Naive thymus-derived CD4-positive, alpha-beta T cell (primary cell): ENCODE results near the gene GALNT2. TPM values are rescaled to one million over a fixed set of nuclear protein-coding genes. Genes with fewer than 3 reads are reported as not detected.

ENCODE experiments used
- ATAC-seq: fragments of 150-1000 bp; cut with Tn5 transposase; 2 replicates; pipeline ENCODE4 v1.10.0; 2021; ENCODE audit warnings: mild to moderate bottlenecking, moderate library complexity
- CTCF ChIA-PET: fragments of 350-600 bp; sonication (Branson Sonifier 250); formaldehyde crosslinking; loops from one replicate; lab custom pipeline; 2021; ENCODE audit warnings: antibody characterized with exemption; lab: Charles Lee
- POLR2A ChIA-PET: fragments of 350-600 bp; sonication (Branson Sonifier 250); formaldehyde crosslinking; loops from one replicate; lab custom pipeline; 2021; ENCODE audit warnings: antibody characterized with exemption, inconsistent platforms; lab: Charles Lee
- DNase-seq, 9 donors: peaks; one replicate each; pipeline versions ENCODE4 v3.0.0 to v3.0.0-alpha.2; 2020 to 2022; ENCODE audit warnings: mixed read lengths in 1 of 9
- H3K27ac ChIP-seq: one replicate; pipeline ENCODE4 v1.7.0; 2013; ENCODE audit warnings: mild to moderate bottlenecking, low read depth, low read length, moderate library complexity
- H3K27me3 ChIP-seq, 2 donors: one replicate each; pipeline ENCODE4 v1.7.0; 2013; ENCODE audit warnings: low read length in 2 of 2, mild to moderate bottlenecking in 2 of 2, moderate library complexity in 2 of 2; ENCODE audit not compliant: control insufficient read depth in 2 of 2, insufficient read depth in 2 of 2
- H3K36me3 ChIP-seq, 3 experiments: 1 replicate in 2 of 3; 2 replicates in 1 of 3; pipeline ENCODE4 v1.7.0; 2013; ENCODE audit warnings: low read length in 3 of 3, mild to moderate bottlenecking in 3 of 3, moderate library complexity in 1 of 3; ENCODE audit not compliant: insufficient read depth in 3 of 3, control insufficient read depth in 2 of 3
- H3K4me1 ChIP-seq, 2 donors: one replicate each; pipeline ENCODE4 v1.7.0; 2013; ENCODE audit warnings: low read length in 2 of 2, mild to moderate bottlenecking in 2 of 2, moderate library complexity in 1 of 2; ENCODE audit not compliant: control insufficient read depth in 2 of 2, insufficient read depth in 2 of 2
- H3K4me3 ChIP-seq: 2 replicates; pipeline ENCODE4 v1.7.0; 2013; ENCODE audit warnings: mild to moderate bottlenecking, low read length
- H3K9me3 ChIP-seq, 3 experiments: 1 replicate in 2 of 3; 2 replicates in 1 of 3; pipeline ENCODE4 v1.7.0; 2013; ENCODE audit warnings: low read length in 3 of 3; ENCODE audit not compliant: control insufficient read depth in 2 of 3
- H3K27ac Mint-ChIP-seq, 9 donors: one replicate each; pipeline ENCODE4 v1.8.0; 2020 to 2022; ENCODE audit warnings: mixed read lengths in 9 of 9, mild to moderate bottlenecking in 8 of 9, moderate library complexity in 5 of 9, inconsistent platforms in 2 of 9
- H3K27me3 Mint-ChIP-seq, 5 donors: one replicate each; pipeline ENCODE4 v1.8.0; 2021 to 2022; ENCODE audit warnings: mixed read lengths in 5 of 5, mild to moderate bottlenecking in 1 of 5
- H3K36me3 Mint-ChIP-seq, 5 donors: one replicate each; pipeline ENCODE4 v1.8.0; 2020 to 2022; ENCODE audit warnings: mixed read lengths in 5 of 5, mild to moderate bottlenecking in 3 of 5, inconsistent platforms in 1 of 5
- H3K4me1 Mint-ChIP-seq, 7 donors: one replicate each; pipeline ENCODE4 v1.8.0; 2020 to 2022; ENCODE audit warnings: mixed read lengths in 7 of 7, mild to moderate bottlenecking in 3 of 7, inconsistent platforms in 1 of 7
- H3K4me3 Mint-ChIP-seq, 10 donors: one replicate each; pipeline ENCODE4 v1.8.0; 2020 to 2022; ENCODE audit warnings: mild to moderate bottlenecking in 10 of 10, mixed read lengths in 10 of 10, moderate library complexity in 6 of 10, inconsistent platforms in 2 of 10
- H3K9me3 Mint-ChIP-seq, 11 donors: one replicate each; pipeline ENCODE4 v1.8.0; 2020 to 2022; ENCODE audit warnings: mixed read lengths in 11 of 11, mild to moderate bottlenecking in 4 of 11, inconsistent platforms in 1 of 11, moderate library complexity in 1 of 11
- intact Hi-C, 2 donors: fragments of 100-400 bp; cut with micrococcal nuclease; formaldehyde crosslinking; loops; one replicate each; pipeline ENCODE4 v1.15.1; 2023
- polyA plus RNA-seq, 2 donors: library from polyadenylated mRNA; unstranded; fragments of 300-500 nt; fragmentation: Illumina TruSeq; gene quantifications; one replicate each; pipeline ENCODE4 v1.2.3, GENCODE V29; 2021
- total RNA-seq, 6 experiments: library from RNA in 5 of 6; stranded (reverse) in 5 of 6; gene quantifications; 1 replicate in 5 of 6; 2 replicates in 1 of 6; pipeline ENCODE4 v1.2.3 and lab custom pipeline; 2021 to 2026

The GALNT2 gene
- total and polyA plus RNA-seq, 7 experiments from 2014 or later: 12.0 to 32.7 (median 23.3) TPM

DNA sequence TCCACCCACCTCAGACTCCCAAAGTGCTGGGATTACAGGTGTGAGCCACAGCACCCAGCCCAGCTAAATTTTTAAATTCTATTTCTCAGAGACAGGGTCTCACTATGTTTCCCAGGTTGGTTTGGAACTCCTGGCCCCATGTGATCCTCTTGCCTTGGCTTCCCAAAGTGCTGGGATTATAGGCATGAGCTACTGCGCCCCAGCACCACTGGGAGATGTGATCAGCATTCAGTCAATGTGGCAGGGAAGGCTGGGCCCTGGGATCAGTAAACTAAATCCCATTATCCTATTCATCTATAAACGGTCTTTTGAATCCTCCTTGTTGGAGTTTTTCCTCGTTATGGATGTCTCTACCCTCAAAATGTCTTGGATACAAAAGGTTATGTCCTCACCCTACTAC is 245.6 kb downstream of the GALNT2 start:
- no peaks in the 10 kb centered on the region for H3K36me3 ChIP-seq
- ATAC-seq: no peak
- Mint-ChIP-seq H3K36me3 (no peaks in the 10 kb centered on the region), H3K4me1 (peaks cover 2 to 5% (median 4%) of the 10 kb centered on the region in 7 donors), H3K27ac (no peak overlapping the region), H3K27me3 (peaks cover 5 to 19% (median 10%) of the 10 kb centered on the region in 5 donors), H3K4me3 (no peak overlapping the region), H3K9me3 (no peaks in the 10 kb centered on the region)
- POLR2A ChIA-PET: no interaction called here
- no peak overlapping the region for H3K27ac ChIP-seq
- no peaks in the 10 kb centered on the region for H3K27me3 ChIP-seq
- H3K4me3 ChIP-seq: no peak overlapping the region
- intact Hi-C loops: loop anchor here (5.0 to 10.0 kb wide), 4 partner anchors 108 to 900 kb away; partner anchors contain the start of gene GALNT2 (in 1 of the 2)
- DNase-seq: no peak
- no peaks in the 10 kb centered on the region for H3K9me3 ChIP-seq
- peaks cover 3% of the 10 kb centered on the region in 2 donors for H3K4me1 ChIP-seq
- CTCF ChIA-PET: interaction anchor here (1.4 kb wide), 1 partner anchor 10 kb away, joined by 3 read pairs; no protein-coding TSS in a partner anchor

DNA sequence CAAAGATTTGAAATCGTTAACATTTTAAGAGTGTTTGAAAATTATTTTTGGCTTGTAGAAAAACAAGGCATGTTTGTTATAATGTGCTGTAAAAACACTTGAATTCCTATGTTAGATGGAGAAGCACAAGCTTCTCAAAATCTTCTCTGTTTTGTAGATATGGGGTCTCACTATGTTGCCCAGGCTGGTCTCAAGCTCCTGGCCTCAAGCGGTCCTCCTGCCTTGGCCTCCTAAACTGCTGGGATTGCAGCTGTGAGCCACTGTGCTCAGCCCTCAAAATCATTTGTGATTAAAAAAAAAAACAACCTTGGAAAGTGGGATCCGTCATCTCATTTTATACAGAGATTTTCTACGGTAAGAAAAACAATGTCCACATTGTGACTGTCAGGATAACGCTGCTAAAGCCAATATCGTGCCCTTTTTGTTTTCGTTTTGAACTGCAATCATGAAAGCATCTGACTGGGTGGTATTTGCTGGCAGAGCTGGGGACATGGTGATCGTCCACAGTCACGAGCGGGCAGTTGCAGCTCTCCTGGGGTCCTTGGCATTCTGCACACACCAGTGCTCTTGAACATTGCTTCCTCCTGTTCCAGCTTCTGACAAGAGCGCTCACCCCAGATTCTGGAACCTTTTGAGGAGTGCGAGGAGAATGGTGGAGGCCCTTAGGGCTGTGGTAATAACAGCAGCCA is 246.6 kb downstream of the GALNT2 start:
- H3K4me3 Mint-ChIP-seq: no peak overlapping the region
- ChIA-PET CTCF (interaction anchor here (0.6 to 1.5 kb wide), 3 partner anchors 12 to 1062 kb away, joined by 3 read pairs; no protein-coding TSS in a partner anchor), POLR2A (no interaction called here)
- no peaks in the 10 kb centered on the region for H3K9me3 Mint-ChIP-seq
- no peak overlapping the region for H3K27ac Mint-ChIP-seq
- no peaks in the 10 kb centered on the region for H3K27me3 ChIP-seq
- intact Hi-C loops: loop anchor here (5.0 to 10.0 kb wide), 4 partner anchors 109 to 899 kb away; partner anchors contain the start of gene GALNT2 (in 1 of the 2)
- H3K4me1 ChIP-seq: peaks cover 3% of the 10 kb centered on the region in 2 donors
- peaks cover 2 to 5% (median 4%) of the 10 kb centered on the region in 7 donors for H3K4me1 Mint-ChIP-seq
- H3K9me3 ChIP-seq: no peaks in the 10 kb centered on the region
- peaks cover 5 to 19% (median 10%) of the 10 kb centered on the region in 5 donors for H3K27me3 Mint-ChIP-seq
- ATAC-seq (no peak), DNase-seq (no peak)
- H3K36me3 Mint-ChIP-seq: no peaks in the 10 kb centered on the region
- H3K27ac ChIP-seq: no peak overlapping the region
- H3K4me3 ChIP-seq: no peak overlapping the region
- H3K36me3 ChIP-seq: no peaks in the 10 kb centered on the region

DNA sequence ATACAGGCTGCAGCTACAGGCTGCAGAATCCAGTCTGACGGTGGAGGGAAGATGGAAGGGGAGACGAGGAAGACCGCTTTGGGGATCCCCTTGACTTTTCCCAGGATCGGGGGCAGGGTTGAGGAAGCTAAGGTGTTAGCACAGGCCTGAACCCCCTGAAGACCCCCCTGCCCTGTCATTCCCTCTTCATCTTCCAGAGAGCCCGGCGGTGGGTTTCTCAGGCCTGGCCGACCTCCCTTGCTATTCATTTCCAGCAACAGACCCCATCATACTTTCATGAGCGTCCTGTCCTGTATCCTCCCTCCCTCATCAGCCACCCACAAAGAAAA is 247.1 kb downstream of the GALNT2 start:
- Histone ChIP-seq H3K27me3 (no peaks in the 10 kb centered on the region), H3K4me3 (no peak overlapping the region), H3K27ac (no peak overlapping the region), H3K9me3 (no peaks in the 10 kb centered on the region), H3K36me3 (no peaks in the 10 kb centered on the region), H3K4me1 (peaks cover 3% of the 10 kb centered on the region in 2 donors)
- no peak overlapping the region for H3K4me3 Mint-ChIP-seq
- H3K27me3 Mint-ChIP-seq: peaks cover 5 to 19% (median 10%) of the 10 kb centered on the region in 5 donors
- H3K36me3 Mint-ChIP-seq: no peaks in the 10 kb centered on the region
- intact Hi-C loops: loop anchor here (5.0 to 10.0 kb wide), 4 partner anchors 109 to 898 kb away; partner anchors contain the start of gene GALNT2 (in 1 of the 2)
- no peaks in the 10 kb centered on the region for H3K9me3 Mint-ChIP-seq
- ATAC-seq: no peak
- POLR2A ChIA-PET: no interaction called here
- CTCF ChIA-PET: interaction anchor here (0.6 to 1.5 kb wide), 3 partner anchors 12 to 1062 kb away, joined by 3 read pairs; no protein-coding TSS in a partner anchor
- no peak overlapping the region for H3K27ac Mint-ChIP-seq
- peaks cover 2 to 5% (median 4%) of the 10 kb centered on the region in 7 donors for H3K4me1 Mint-ChIP-seq
- DNase-seq: no peak

DNA sequence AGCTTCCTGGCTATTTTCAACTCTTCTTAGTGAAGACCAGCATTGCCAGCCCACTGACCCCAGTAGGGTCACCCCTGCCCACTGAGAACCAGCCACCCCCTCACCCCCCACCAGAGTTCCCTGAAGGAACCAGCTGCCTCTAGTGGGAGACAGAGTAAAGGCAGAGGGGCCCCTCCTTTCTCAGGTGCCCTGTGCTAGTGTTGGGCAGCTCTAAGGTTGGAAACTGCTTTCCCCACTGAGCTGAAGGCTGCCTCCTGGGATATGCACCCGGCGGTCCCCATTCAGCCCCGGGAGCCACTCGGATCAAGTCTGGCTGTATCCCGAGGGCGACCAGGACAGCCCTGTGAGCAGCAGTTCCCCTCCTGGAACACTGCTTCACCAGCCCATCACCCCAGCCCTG is 248.1 kb downstream of the GALNT2 start:
- Histone ChIP-seq H3K4me1 (peaks cover 3% of the 10 kb centered on the region in 2 donors), H3K27ac (no peak overlapping the region), H3K4me3 (no peak overlapping the region), H3K9me3 (no peaks in the 10 kb centered on the region), H3K36me3 (no peaks in the 10 kb centered on the region), H3K27me3 (no peaks in the 10 kb centered on the region)
- Mint-ChIP-seq H3K9me3 (no peaks in the 10 kb centered on the region), H3K27me3 (peaks cover 5 to 19% (median 11%) of the 10 kb centered on the region in 5 donors), H3K4me1 (peaks cover 2 to 5% (median 4%) of the 10 kb centered on the region in 7 donors), H3K36me3 (no peaks in the 10 kb centered on the region), H3K27ac (peak overlapping the region in 1 of 9 donors; percentile 59), H3K4me3 (no peak overlapping the region)
- ATAC-seq (no peak), DNase-seq (no peak)
- ChIA-PET CTCF (interaction anchor here (1.0 kb wide), 1 partner anchor 1057 kb away, joined by 4 read pairs; no protein-coding TSS in a partner anchor), POLR2A (no interaction called here)
- intact Hi-C loops: loop anchor here in 1 of 2 donors (10.0 kb wide), 1 partner anchor 110 kb away; no protein-coding TSS in a partner anchor

DNA sequence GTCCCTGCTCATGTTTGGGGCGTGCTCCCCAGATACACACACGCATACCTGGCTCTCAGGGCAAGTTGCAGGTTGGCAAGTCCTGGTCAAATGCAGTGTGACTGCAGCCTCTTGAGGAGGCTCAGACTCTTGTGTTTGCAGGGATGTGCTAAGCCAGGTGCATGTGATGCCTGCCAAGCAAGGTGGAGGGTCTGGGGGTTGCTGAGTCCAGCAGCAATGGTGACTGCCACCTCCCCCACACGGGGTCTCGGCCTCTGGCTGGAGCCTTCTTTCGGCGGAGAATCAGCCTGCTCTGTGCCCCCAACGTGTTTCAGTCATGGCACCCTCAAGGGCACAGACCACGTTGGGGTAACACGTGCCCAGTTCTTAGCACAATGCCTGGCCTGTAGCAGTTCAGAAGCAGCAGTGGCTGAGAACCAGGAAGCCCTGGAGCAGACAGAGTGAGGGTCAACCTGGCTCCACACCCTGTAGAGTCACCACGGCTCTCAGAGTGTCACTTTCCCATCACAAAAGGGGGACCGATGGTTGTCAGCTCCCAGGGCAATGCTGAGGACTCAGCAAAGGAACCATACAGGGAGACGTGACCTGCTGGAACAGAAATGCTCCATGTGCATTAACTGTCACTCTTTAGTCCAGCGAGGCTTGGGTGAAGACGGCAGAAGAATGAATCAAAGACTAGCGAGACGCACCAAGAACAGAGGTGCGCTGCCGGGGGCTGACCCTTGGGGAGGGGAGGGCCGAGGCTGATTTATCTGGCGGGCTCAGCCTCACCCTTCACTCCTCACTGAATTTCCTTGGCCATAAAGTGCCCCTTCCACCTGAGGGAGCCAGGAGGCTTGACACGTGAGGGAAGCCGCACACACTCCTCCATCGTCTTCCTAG is 250.1 kb downstream of the GALNT2 start:
- Mint-ChIP-seq H3K4me3 (no peak overlapping the region), H3K27me3 (peaks cover 4 to 9% (median 8%) of the 10 kb centered on the region in 5 donors), H3K36me3 (no peaks in the 10 kb centered on the region), H3K27ac (no peak overlapping the region), H3K9me3 (no peaks in the 10 kb centered on the region), H3K4me1 (no peaks in the 10 kb centered on the region)
- Histone ChIP-seq H3K4me1 (no peaks in the 10 kb centered on the region), H3K4me3 (no peak overlapping the region), H3K27me3 (no peaks in the 10 kb centered on the region), H3K36me3 (no peaks in the 10 kb centered on the region), H3K27ac (no peak overlapping the region), H3K9me3 (no peaks in the 10 kb centered on the region)
- intact Hi-C loops: loop anchor here in 1 of 2 donors (10.0 kb wide), 1 partner anchor 112 kb away; no protein-coding TSS in a partner anchor
- ATAC-seq (no peak), DNase-seq (no peak)
- ChIA-PET CTCF (no interaction called here), POLR2A (interaction anchor here (0.7 kb wide), 1 partner anchor 138 kb away, joined by 3 read pairs; no protein-coding TSS in a partner anchor)
